Smooth muscle cell of the umbilical artery (primary cell): ENCODE data around the gene EEF1B2. TPM values are rescaled to one million over a fixed set of nuclear protein-coding genes. Genes with fewer than 3 reads are reported as not detected.

Experiments used
- total RNA-seq: library from RNA; depleted of rRNA; stranded (reverse); fragments of >200 nt; gene quantifications from 2 replicates; pipeline ENCODE4 v1.2.3, GENCODE V29; 2014

EEF1B2 gene
- 373 and 789 TPM in 2 replicates for total RNA-seq

DNA sequence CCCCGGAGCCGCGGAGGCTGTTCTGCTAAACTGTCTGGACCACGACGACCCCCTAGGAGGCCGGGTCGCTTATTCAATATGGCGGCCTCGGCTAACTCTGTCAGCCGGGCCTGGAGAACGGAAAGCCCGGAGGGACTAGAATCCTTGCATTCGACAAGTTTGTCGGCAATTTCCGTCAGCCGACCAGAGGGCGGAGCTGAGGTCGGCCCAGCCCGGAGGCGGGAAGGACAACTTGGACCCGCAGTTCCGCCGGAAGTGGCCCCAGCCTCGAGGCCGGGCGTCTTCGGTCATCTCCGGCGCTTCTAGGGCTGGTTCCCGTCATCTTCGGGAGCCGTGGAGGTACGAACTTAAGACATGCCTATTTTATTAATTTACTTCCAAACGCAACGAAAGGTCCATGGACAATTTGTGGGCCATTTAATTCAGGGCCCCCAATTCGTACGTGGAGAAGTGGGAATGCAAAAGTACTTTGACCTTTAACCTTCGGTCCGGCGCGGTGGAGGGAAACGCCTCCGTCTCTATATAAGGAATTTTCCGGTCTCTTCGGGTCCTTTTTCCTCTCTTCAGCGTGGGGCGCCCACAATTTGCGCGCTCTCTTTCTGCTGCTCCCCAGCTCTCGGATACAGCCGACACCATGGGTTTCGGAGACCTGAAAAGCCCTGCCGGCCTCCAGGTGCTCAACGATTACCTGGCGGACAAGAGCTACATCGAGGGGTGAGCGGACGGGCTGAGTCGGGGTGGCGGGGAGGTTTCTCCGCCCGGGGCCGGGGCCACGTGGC lies at the start of gene EEF1B2, which contains the start of gene NDUFS1:
EEF1B2 (plus strand) TSS at position 550 of the 779 bp plus-strand sequence; CDS start at position 635, 85 bp downstream.
NDUFS1 (minus strand) TSS at position 99 of the 779 bp plus-strand sequence. CDS start 5,766 bp downstream, outside the sequence.

Other genes with a start within 250 kb of the EEF1B2 start
- gene INO80D, start 73.7 kb upstream of the EEF1B2 start, total RNA-seq, result 5.9 and 9.5 TPM in 2 replicates
- gene NDUFS1, start 451 bp upstream of the EEF1B2 start, total RNA-seq, result 145 and 221 TPM in 2 replicates
- gene ZDBF2, start 114.8 kb downstream of the EEF1B2 start, total RNA-seq, result 18.9 and 22.6 TPM in 2 replicates